ENCODE data around the gene DDX56. TPM values are rescaled to one million over a fixed set of nuclear protein-coding genes. Genes with fewer than 3 reads are reported as not detected.

The DDX56 gene
- total and polyA plus RNA-seq, 2 of the 13 experiments (the other 11 are each of a cell fraction or from before 2014, with no cell fraction given) = 82.6 to 120 TPM

DNA sequence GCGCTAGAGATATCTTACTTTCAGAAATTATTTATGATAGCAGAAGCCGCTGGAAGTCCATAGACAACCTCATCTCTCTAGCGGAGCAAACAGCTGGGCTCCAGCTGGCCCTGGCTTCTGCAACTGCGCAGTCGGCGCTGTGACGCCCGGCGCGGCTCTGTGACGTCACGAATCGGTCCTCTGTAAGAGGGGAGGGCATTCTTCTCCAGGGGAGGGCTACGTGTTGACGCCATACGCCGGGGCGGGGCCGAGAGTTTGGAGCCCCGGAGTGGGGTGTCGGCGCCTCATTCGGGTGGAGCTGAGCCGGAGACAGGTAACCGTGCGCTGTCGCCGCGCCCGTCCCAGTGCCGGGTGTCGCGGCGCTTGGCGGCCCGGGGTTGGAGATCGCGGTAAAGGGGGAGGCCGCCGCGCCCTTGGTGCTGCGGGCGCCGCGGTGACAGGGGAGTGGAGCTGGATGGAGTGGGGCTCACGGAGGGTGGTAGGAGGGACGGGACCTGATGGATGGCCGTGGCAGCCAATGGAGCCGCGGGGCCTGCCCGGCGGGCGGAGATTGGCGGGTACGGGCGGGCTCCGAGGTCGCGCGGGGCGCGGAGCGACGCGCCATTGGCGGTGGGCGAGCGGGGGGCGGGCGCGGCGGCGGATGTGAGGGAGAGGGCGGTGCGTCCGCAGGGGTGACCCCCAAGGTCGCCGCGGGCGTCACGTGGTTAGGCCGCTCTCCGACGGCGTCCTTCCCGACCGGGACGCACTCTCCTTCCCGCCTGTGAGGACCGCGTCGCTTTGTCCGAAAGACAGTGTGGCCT lies 32.8 kb upstream of the DDX56 start, which contains the start of gene OGDH (continued):
- TF ChIP-seq NCOR1 (IDR thresholded peaks at IDR 0.05; ENCODE audit: borderline replicate concordance, low read length) = no peak; the same call in 1 of the 2 replicates
- no peak for TF ChIP-seq ZNF644 (CRISPR knock-in tag; IDR thresholded peaks at IDR 0.05; ENCODE audit: low read depth)
- peak; percentile 76; the same call in 1 of the 2 replicates for TF ChIP-seq ZNF33A (CRISPR knock-in tag; IDR thresholded peaks at IDR 0.05; ENCODE audit: borderline replicate concordance)
- 0 out of 2 replicates have a peak, but pooled peaks have one; percentile 31 for TF ChIP-seq ZNF761 (CRISPR knock-in tag; conservative IDR thresholded peaks at IDR 0.05)
- TF ChIP-seq, protein P1, sequence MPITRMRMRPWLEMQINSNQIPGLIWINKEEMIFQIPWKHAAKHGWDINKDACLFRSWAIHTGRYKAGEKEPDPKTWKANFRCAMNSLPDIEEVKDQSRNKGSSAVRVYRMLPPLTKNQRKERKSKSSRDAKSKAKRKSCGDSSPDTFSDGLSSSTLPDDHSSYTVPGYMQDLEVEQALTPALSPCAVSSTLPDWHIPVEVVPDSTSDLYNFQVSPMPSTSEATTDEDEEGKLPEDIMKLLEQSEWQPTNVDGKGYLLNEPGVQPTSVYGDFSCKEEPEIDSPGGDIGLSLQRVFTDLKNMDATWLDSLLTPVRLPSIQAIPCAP (CRISPR knock-in tag; IDR thresholded peaks at IDR 0.05; ENCODE audit: low read depth) = 0 out of 2 replicates have a peak, but pooled peaks have one; percentile 25
- TF ChIP-seq PCBP2 (optimal IDR thresholded peaks at IDR 0.05; ENCODE audit: low read depth, low read length, poor library complexity, severe bottlenecking) = no peak
- no peak for TF ChIP-seq ZNF101 (CRISPR knock-in tag; IDR thresholded peaks at IDR 0.05; ENCODE audit: borderline replicate concordance, low read depth)
- peak; percentile 100 for TF ChIP-seq HOXA3 (CRISPR knock-in tag; IDR thresholded peaks at IDR 0.05)
- TF ChIP-seq, protein P2, sequence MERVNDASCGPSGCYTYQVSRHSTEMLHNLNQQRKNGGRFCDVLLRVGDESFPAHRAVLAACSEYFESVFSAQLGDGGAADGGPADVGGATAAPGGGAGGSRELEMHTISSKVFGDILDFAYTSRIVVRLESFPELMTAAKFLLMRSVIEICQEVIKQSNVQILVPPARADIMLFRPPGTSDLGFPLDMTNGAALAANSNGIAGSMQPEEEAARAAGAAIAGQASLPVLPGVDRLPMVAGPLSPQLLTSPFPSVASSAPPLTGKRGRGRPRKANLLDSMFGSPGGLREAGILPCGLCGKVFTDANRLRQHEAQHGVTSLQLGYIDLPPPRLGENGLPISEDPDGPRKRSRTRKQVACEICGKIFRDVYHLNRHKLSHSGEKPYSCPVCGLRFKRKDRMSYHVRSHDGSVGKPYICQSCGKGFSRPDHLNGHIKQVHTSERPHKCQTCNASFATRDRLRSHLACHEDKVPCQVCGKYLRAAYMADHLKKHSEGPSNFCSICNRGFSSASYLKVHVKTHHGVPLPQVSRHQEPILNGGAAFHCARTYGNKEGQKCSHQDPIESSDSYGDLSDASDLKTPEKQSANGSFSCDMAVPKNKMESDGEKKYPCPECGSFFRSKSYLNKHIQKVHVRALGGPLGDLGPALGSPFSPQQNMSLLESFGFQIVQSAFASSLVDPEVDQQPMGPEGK (CRISPR knock-in tag; IDR thresholded peaks at IDR 0.05) = peak; percentile 100
- peak; percentile 77 for TF ChIP-seq DMAP1 (CRISPR knock-in tag; IDR thresholded peaks at IDR 0.05)
- TF ChIP-seq MXI1 (IDR thresholded peaks at IDR 0.05; ENCODE audit: borderline replicate concordance, low read depth, low read length) = peak; percentile 81; the same call in 2 of the 3 replicates
- TF ChIP-seq, protein P3, sequence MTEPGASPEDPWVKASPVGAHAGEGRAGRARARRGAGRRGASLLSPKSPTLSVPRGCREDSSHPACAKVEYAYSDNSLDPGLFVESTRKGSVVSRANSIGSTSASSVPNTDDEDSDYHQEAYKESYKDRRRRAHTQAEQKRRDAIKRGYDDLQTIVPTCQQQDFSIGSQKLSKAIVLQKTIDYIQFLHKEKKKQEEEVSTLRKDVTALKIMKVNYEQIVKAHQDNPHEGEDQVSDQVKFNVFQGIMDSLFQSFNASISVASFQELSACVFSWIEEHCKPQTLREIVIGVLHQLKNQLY (CRISPR knock-in tag; IDR thresholded peaks at IDR 0.05) = 0 out of 2 replicates have a peak, but pooled peaks have one; percentile 34
- TF ChIP-seq, protein P4, sequence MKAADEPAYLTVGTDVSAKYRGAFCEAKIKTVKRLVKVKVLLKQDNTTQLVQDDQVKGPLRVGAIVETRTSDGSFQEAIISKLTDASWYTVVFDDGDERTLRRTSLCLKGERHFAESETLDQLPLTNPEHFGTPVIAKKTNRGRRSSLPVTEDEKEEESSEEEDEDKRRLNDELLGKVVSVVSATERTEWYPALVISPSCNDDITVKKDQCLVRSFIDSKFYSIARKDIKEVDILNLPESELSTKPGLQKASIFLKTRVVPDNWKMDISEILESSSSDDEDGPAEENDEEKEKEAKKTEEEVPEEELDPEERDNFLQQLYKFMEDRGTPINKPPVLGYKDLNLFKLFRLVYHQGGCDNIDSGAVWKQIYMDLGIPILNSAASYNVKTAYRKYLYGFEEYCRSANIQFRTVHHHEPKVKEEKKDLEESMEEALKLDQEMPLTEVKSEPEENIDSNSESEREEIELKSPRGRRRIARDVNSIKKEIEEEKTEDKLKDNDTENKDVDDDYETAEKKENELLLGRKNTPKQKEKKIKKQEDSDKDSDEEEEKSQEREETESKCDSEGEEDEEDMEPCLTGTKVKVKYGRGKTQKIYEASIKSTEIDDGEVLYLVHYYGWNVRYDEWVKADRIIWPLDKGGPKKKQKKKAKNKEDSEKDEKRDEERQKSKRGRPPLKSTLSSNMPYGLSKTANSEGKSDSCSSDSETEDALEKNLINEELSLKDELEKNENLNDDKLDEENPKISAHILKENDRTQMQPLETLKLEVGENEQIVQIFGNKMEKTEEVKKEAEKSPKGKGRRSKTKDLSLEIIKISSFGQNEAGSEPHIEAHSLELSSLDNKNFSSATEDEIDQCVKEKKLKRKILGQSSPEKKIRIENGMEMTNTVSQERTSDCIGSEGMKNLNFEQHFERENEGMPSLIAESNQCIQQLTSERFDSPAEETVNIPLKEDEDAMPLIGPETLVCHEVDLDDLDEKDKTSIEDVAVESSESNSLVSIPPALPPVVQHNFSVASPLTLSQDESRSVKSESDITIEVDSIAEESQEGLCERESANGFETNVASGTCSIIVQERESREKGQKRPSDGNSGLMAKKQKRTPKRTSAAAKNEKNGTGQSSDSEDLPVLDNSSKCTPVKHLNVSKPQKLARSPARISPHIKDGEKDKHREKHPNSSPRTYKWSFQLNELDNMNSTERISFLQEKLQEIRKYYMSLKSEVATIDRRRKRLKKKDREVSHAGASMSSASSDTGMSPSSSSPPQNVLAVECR (CRISPR knock-in tag; IDR thresholded peaks at IDR 0.05; ENCODE audit: borderline replicate concordance) = peak; percentile 87
- peak; percentile 71 for TF ChIP-seq KLF11 (CRISPR knock-in tag; IDR thresholded peaks at IDR 0.05)
- TF ChIP-seq, protein P5, sequence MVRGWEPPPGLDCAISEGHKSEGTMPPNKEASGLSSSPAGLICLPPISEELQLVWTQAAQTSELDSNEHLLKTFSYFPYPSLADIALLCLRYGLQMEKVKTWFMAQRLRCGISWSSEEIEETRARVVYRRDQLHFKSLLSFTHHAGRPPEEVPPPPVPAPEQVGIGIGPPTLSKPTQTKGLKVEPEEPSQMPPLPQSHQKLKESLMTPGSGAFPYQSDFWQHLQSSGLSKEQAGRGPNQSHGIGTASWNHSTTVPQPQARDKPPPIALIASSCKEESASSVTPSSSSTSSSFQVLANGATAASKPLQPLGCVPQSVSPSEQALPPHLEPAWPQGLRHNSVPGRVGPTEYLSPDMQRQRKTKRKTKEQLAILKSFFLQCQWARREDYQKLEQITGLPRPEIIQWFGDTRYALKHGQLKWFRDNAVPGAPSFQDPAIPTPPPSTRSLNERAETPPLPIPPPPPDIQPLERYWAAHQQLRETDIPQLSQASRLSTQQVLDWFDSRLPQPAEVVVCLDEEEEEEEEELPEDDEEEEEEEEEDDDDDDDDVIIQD (CRISPR knock-in tag; IDR thresholded peaks at IDR 0.05; ENCODE audit: low read depth) = peak; percentile 30; the same call in 1 of the 2 replicates
- no peak for TF ChIP-seq AGO1 (IDR thresholded peaks at IDR 0.05; ENCODE audit: low read depth, low read length, poor library complexity, severe bottlenecking)
- TF ChIP-seq, protein P6, sequence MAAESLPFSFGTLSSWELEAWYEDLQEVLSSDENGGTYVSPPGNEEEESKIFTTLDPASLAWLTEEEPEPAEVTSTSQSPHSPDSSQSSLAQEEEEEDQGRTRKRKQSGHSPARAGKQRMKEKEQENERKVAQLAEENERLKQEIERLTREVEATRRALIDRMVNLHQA (CRISPR knock-in tag; IDR thresholded peaks at IDR 0.05) = 0 out of 2 replicates have a peak, but pooled peaks have one; percentile 59
- no peak for TF ChIP-seq MAFG (CRISPR knock-in tag; IDR thresholded peaks at IDR 0.05)
- no peak for TF ChIP-seq TRIM24 (CRISPR knock-in tag; IDR thresholded peaks at IDR 0.05)

Data from HepG2 (cell line).